ENCODE results near the gene FAM120A. TPM values are rescaled to one million over a fixed set of nuclear protein-coding genes. Genes with fewer than 3 reads are reported as not detected.

The FAM120A gene
- polyA plus RNA-seq, 1 experiment, result 83.7 TPM

GRCh38 chr9:93603906-93604326 is 152.4 kb downstream of the FAM120A start:
- ChIA-PET CTCF (no interaction called here), POLR2A (no interaction called here)
- no peak for DNase-seq (ENCODE audit: low read depth, low spot score)
- Histone ChIP-seq H3K27ac (ENCODE audit: low read depth, low read length) (no peak overlapping the region), H3K27me3 (ENCODE audit: control insufficient read depth, insufficient read depth, low read length) (no peaks in the 10 kb centered on the region), H3K9me3 (ENCODE audit: control insufficient read depth, insufficient read depth, low read length) (peaks cover 3% of the 10 kb centered on the region; the same call in 1 of the 2 replicates), H3K4me3 (ENCODE audit: low read depth, low read length) (no peak overlapping the region)
- no peak for TF ChIP-seq CTCF (IDR thresholded peaks at IDR 0.05; ENCODE audit: low read depth, low read length)

GRCh38 chr9:93606187-93606586 is 154.7 kb downstream of the FAM120A start:
- POLR2A ChIA-PET, result no interaction called here
- peaks cover 9% of the 10 kb centered on the region for H3K9me3 ChIP-seq (ENCODE audit: control insufficient read depth, insufficient read depth, low read length)
- H3K4me3 ChIP-seq (ENCODE audit: low read depth, low read length), result no peak overlapping the region
- H3K27ac ChIP-seq (ENCODE audit: low read depth, low read length), result no peak overlapping the region
- no peaks in the 10 kb centered on the region for H3K27me3 ChIP-seq (ENCODE audit: control insufficient read depth, insufficient read depth, low read length)
- no peak for DNase-seq (ENCODE audit: low read depth, low spot score)
- CTCF ChIA-PET, result interaction anchor here (1.5 kb wide), 1 partner anchor 40 kb away, joined by 5 read pairs; no protein-coding TSS in a partner anchor
- TF ChIP-seq CTCF (IDR thresholded peaks at IDR 0.05; ENCODE audit: low read depth, low read length), result no peak

GRCh38 chr9:93610206-93610605 is 158.7 kb downstream of the FAM120A start:
- no peak overlapping the region for H3K27ac ChIP-seq (ENCODE audit: low read depth, low read length)
- H3K4me3 ChIP-seq (ENCODE audit: low read depth, low read length), result no peak overlapping the region
- H3K27me3 ChIP-seq (ENCODE audit: control insufficient read depth, insufficient read depth, low read length), result no peaks in the 10 kb centered on the region
- no peak for DNase-seq (ENCODE audit: low read depth, low spot score)
- no peak for TF ChIP-seq CTCF (IDR thresholded peaks at IDR 0.05; ENCODE audit: low read depth, low read length)
- ChIA-PET CTCF (interaction anchor here (0.6 kb wide), 1 partner anchor 44 kb away, joined by 3 read pairs; no protein-coding TSS in a partner anchor), POLR2A (no interaction called here)
- peaks cover 9% of the 10 kb centered on the region for H3K9me3 ChIP-seq (ENCODE audit: control insufficient read depth, insufficient read depth, low read length)

- DNase-seq (ENCODE audit: low read depth, low spot score), result no peak
- Histone ChIP-seq H3K27ac (ENCODE audit: low read depth, low read length) (no peak overlapping the region), H3K9me3 (ENCODE audit: control insufficient read depth, insufficient read depth, low read length) (peaks cover 6% of the 10 kb centered on the region), H3K27me3 (ENCODE audit: control insufficient read depth, insufficient read depth, low read length) (no peaks in the 10 kb centered on the region), H3K4me3 (ENCODE audit: low read depth, low read length) (no peak overlapping the region)
- TF ChIP-seq CTCF (IDR thresholded peaks at IDR 0.05; ENCODE audit: low read depth, low read length), result no peak
- CTCF ChIA-PET, result no interaction called here
- POLR2A ChIA-PET, result no interaction called here
Measured at GRCh38 chr9:93612052-93612795, 160.7 kb downstream of the FAM120A start.

- peaks cover 6% of the 10 kb centered on the region for H3K9me3 ChIP-seq (ENCODE audit: control insufficient read depth, insufficient read depth, low read length)
- no peak for DNase-seq (ENCODE audit: low read depth, low spot score)
- TF ChIP-seq CTCF (IDR thresholded peaks at IDR 0.05; ENCODE audit: low read depth, low read length), result no peak
- ChIA-PET POLR2A (no interaction called here), CTCF (no interaction called here)
- H3K27ac ChIP-seq (ENCODE audit: low read depth, low read length), result no peak overlapping the region
- H3K27me3 ChIP-seq (ENCODE audit: control insufficient read depth, insufficient read depth, low read length), result no peaks in the 10 kb centered on the region
- no peak overlapping the region for H3K4me3 ChIP-seq (ENCODE audit: low read depth, low read length)
Measured at GRCh38 chr9:93612796-93613154, 161.3 kb downstream of the FAM120A start.

All from AG04450 (cell line).